GM15510 (cell line): ENCODE results near the gene CAPN1.

Experiments used
- POLR2A ChIP-seq: IDR thresholded peaks from 3 replicates; pipeline ENCODE4 v1.6.1; 2011; ENCODE audit warnings: borderline replicate concordance; ENCODE audit not compliant: insufficient read length; ENCODE audit errors: extremely low read depth

CAPN1 gene

DNA sequence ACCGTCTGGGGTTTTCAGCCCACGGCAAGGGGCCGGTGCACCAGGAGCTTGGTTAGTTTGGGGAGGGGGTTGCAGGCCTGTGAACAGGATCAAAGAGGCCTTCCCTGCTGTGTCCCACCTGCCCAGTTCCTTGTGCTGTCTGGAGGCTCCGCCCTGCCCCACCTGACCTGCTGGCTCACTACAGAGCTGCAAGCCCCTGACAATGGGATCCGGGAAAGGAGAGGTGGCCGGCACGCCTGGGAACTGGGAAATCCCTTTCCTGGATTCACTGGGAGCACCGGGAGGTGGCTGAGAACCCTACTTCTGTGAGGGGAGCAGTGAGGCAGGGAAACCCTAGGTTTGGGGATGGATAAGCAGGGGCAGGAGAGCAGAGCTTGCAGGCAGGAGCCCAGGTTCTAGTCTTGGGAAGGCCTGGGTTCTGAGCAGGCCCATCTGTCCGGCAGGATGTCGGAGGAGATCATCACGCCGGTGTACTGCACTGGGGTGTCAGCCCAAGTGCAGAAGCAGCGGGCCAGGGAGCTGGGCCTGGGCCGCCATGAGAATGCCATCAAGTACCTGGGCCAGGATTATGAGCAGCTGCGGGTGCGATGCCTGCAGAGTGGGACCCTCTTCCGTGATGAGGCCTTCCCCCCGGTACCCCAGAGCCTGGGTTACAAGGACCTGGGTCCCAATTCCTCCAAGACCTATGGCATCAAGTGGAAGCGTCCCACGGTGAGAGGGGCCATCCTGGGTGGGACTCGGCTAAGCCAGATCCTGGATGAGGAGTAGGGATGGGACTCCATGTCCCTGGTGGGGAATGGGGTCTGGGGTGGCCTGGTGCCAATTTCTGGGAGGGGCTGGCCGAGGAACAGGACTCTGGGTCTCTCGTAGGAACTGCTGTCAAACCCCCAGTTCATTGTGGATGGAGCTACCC, 786 bp downstream of the CAPN1 start:
- no peak for TF ChIP-seq POLR2A

- TF ChIP-seq POLR2A, result no peak
Observed at GRCh38 chr11:65183201-65183891, 1.6 kb downstream of the CAPN1 start.

DNA sequence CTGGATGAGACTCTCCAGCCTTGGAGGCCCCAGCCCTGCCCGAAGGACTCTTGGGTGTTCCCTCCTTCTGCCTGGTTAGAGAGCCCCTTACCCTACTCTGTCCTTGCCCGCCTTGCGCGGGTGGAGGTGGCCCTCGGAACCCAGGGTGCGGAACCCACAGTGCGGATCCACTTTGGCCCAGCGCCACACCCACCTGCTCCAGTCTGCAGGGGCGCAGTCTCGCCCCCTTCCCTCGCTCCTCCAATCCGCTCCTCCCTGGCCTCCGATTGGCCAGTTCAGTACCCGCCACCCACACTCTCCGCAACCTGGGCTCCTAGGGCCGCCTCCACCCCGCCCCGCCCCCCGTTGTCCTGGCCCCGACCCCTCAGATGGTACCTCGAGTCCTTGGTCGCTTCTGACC, 2.4 kb downstream of the CAPN1 start:
- TF ChIP-seq POLR2A, result no peak

GRCh38 chr11:65185171-65185570, 3.4 kb downstream of the CAPN1 start:
- no peak for TF ChIP-seq POLR2A

DNA sequence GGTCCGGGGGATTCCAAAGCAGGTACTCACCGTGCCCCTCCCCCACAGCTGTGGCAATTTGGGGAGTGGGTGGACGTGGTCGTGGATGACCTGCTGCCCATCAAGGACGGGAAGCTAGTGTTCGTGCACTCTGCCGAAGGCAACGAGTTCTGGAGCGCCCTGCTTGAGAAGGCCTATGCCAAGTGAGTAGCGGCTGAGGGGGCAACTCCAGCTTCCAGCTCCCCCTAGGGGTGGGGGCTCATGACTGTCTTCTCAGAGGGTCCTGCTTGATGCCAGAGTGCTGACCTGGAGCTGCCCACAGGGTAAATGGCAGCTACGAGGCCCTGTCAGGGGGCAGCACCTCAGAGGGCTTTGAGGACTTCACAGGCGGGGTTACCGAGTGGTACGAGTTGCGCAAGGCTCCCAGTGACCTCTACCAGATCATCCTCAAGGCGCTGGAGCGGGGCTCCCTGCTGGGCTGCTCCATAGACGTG, 4.2 kb downstream of the CAPN1 start:
- TF ChIP-seq POLR2A, result no peak

DNA sequence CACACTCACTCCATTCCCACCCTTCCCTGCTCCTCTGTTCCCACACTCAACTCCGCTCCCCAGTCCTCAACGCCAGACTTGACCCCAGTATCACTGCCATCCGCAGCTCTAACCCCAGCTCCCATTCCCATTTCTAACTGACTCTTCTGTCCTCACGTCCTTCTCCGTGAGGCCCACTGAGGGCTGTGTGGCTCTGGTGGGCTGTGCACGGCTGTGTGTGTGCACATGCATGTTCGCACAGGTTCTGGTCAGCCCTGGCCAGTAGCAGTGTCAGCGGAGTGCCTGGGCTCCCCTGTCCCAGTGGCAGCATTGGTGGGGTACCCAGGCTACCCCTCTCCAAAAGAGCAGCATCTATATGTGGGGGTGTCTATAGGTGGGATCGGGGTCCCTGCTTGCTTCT, 5.0 kb downstream of the CAPN1 start:
- no peak for TF ChIP-seq POLR2A

DNA sequence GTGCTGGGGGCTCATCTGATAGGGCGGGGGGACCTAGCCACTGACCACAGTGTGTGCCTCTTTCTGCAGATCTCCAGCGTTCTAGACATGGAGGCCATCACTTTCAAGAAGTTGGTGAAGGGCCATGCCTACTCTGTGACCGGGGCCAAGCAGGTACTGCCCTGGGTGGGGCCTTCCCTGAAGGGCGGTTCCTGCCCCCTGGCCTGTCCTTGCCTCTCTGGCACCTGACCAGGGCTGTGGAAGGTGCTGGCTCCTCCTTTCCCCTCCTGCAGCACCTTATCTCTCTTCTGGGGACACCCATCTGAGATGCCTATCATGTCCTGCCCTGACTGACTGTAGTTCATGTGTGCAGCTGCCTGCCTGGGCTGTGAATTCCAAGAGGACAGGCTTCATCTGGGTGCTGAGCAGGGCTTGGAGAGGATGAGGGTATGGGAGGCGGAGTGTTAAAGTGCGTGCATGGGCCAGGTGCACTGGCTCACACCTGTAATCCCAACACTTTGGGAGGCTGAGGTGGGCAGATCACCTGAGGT, 5.5 kb downstream of the CAPN1 start:
- TF ChIP-seq POLR2A, result no peak

GRCh38 chr11:65187971-65188461, 6.3 kb downstream of the CAPN1 start:
- TF ChIP-seq POLR2A, result no peak

DNA sequence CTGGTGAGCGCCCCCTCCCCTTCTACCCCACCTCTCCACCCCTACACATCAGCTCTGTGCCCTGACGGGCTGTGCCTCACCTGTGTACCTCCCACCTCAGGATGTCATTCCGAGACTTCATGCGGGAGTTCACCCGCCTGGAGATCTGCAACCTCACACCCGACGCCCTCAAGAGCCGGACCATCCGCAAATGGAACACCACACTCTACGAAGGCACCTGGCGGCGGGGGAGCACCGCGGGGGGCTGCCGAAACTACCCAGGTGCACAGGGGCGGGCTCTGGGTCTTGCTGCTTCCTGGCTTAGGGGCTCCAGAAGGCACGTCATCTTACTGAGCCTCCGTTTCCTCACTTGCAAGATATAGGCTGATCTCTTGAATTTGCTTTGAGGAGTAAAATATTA, 6.8 kb downstream of the CAPN1 start:
- no peak for TF ChIP-seq POLR2A

GRCh38 chr11:65189191-65189590, 7.5 kb downstream of the CAPN1 start:
- TF ChIP-seq POLR2A, result no peak

DNA sequence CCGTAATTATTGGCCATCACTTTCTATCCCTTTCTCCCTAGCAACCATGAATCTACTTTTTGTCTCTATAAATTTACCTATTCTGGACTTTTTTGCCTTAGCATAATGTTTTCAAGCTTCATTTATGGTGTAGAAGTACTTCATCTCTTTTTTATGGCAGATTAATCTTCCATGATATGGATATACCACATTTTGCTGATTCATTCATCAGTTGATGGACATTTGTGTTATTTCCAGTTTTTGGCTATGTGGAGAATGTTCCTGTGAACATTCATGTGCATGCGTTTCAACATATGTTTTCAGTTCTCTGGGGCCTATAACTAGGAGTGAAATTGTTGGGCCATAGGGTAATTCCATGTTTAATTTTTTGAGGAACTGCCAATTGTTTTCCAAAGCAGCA, 12.8 kb downstream of the CAPN1 start:
- no peak for TF ChIP-seq POLR2A

GRCh38 chr11:65204143-65204542, 22.4 kb downstream of the CAPN1 start:
- no peak for TF ChIP-seq POLR2A

GRCh38 chr11:65204646-65205601, 23.2 kb downstream of the CAPN1 start:
- TF ChIP-seq POLR2A, result no peak

DNA sequence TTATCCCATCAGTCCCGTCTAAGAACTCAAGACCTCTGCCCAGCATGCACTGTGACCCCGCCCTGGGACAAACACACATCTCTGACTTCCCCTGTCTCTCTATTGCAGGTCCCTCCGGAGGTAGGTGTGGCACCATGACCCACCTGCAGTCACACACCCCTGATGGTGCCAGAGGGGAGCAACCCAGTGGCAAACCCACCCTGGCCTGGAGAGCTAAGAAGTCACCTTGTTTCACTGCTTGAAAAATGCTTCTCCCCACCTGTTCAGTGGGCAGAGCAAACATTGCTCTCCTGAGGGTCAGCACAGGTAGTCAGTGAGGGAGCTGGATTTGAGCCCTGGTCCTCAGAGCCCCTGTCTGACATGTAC, 23.9 kb downstream of the CAPN1 start:
- TF ChIP-seq POLR2A, result no peak

- TF ChIP-seq POLR2A, result no peak
Observed at GRCh38 chr11:65206441-65206841, 24.7 kb downstream of the CAPN1 start.

- TF ChIP-seq POLR2A, result no peak
Observed at GRCh38 chr11:65206901-65207300, 25.2 kb downstream of the CAPN1 start.
